ENCODE data around the gene OR1A2.

DNA sequence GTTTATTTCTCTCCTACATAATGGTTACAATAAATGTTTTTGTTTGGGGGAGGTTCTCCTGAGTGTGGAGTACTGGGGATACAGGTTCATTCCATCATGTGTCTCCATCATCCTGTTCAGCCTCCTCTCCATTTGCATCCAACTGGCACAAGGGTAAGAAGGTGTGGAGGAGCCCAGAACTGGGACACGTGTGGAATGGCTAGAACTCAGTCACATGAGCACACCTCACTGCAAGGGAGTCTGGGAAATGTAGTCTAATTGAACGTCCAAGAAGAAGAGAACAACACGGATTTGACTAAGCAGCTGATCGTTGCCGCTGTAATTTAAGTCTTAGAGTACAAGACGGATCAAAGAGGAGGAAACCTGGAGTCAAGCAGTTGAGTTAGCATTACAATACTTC, 16.3 kb downstream of the OR1A2 start:
- TF ChIP-seq CTCF (conservative IDR thresholded peaks at IDR 0.05; ENCODE audit: low read depth, low read length) (no peak), EZH2 (IDR thresholded peaks at IDR 0.05; ENCODE audit: borderline replicate concordance, low read depth, low read length, poor library complexity, severe bottlenecking) (no peak)

Measured in A673 (cell line).